Gastroesophageal sphincter (tissue), 4 donors: ENCODE results near the gene NEU4. TPM values are rescaled to one million over a fixed set of nuclear protein-coding genes. Genes with fewer than 3 reads are reported as not detected.

ENCODE experiments used
- ATAC-seq: fragments of 150-250 bp; one replicate; pipeline ENCODE4 v1.9.1; 2016; ENCODE audit warnings: mild to moderate bottlenecking, moderate library complexity
- H3K27ac ChIP-seq, 4 donors: fragments of 200-600 bp; sonication (generic) in 3 of 4; 1 replicate in 3 of 4; 2 replicates in 1 of 4; pipeline ENCODE4 v1.5.1; 2016 to 2019
- H3K27me3 ChIP-seq: fragments of 200-600 bp; sonication (generic); one replicate; pipeline ENCODE4 v1.5.1; 2019
- H3K36me3 ChIP-seq, 2 donors: fragments of 200-600 bp; sonication (generic); one replicate each; pipeline ENCODE4 v1.5.1; 2019; ENCODE audit warnings: control low read depth in 1 of 2
- H3K4me1 ChIP-seq, 3 donors: fragments of 200-600 bp; sonication (generic); 1 replicate in 2 of 3; 2 replicates in 1 of 3; pipeline ENCODE4 v1.5.1; 2016 to 2019; ENCODE audit warnings: control low read depth in 2 of 3
- H3K4me3 ChIP-seq, 2 donors: fragments of 200-600 bp; sonication (generic); one replicate each; pipeline ENCODE4 v1.5.1; 2019; ENCODE audit warnings: mild to moderate bottlenecking in 1 of 2, moderate library complexity in 1 of 2
- H3K9me3 ChIP-seq, 3 donors: fragments of 200-600 bp; sonication (generic); one replicate each; pipeline ENCODE4 v1.5.1; 2017 to 2019; ENCODE audit warnings: control low read depth in 2 of 3
- CTCF ChIP-seq, 4 experiments: fragments of 200-600 bp in 2 of 4; fragments of 450-650 bp in 2 of 4; sonication (generic) in 1 of 4; IDR thresholded peaks; one replicate each; pipeline ENCODE4 v1.5.1; 2017 to 2019; ENCODE audit warnings: antibody characterized with exemption in 4 of 4, mild to moderate bottlenecking in 2 of 4, moderate library complexity in 2 of 4
- EP300 ChIP-seq: sonication (generic); formaldehyde crosslinking; IDR thresholded peaks from one replicate; pipeline ENCODE4 v1.6.1; 2017; ENCODE audit warnings: antibody characterized with exemption, mild to moderate bottlenecking
- POLR2A ChIP-seq, 2 donors: fragments of 450-650 bp; IDR thresholded peaks; one replicate each; pipeline ENCODE4 v1.6.1; 2017; ENCODE audit warnings: antibody characterized with exemption in 2 of 2, mild to moderate bottlenecking in 2 of 2, moderate library complexity in 1 of 2
- POLR2AphosphoS5 ChIP-seq: sonication (generic); formaldehyde crosslinking; IDR thresholded peaks from one replicate; pipeline ENCODE4 v1.6.1; 2017; ENCODE audit warnings: antibody characterized with exemption
- WGBS, 2 donors: methylation state at CpG; one replicate each; pipeline ENCODE4 v1.1.5; 2018; ENCODE audit warnings: low coverage in 1 of 2; 5-methylcytosine and 5-hydroxymethylcytosine counted together
- total RNA-seq, 4 donors: library from RNA; depleted of rRNA; stranded (reverse); fragments of >200 nt; gene quantifications; one replicate each; pipeline ENCODE4 v1.1.0, GENCODE V29; 2016

NEU4 gene
- total RNA-seq, 4 donors from 2014 or later: 0.47 to 2.0 TPM; not detected in 2

GRCh38 chr2:241865957-241866789 lies 57.2 kb downstream of the NEU4 start:
- Histone ChIP-seq H3K9me3 (no peaks in the 10 kb centered on the region), H3K4me3 (no peak overlapping the region), H3K27ac (no peak overlapping the region), H3K27me3 (peaks cover 97% of the 10 kb centered on the region), H3K36me3 (no peaks in the 10 kb centered on the region), H3K4me1 (peaks cover 0 to 19% (median 0%) of the 10 kb centered on the region in 3 donors)
- TF ChIP-seq POLR2AphosphoS5 (no peak), POLR2A (IDR thresholded peaks at IDR 0.05) (no peak), CTCF (IDR thresholded peaks at IDR 0.05) (no peak), EP300 (no peak)
- WGBS, 2 donors: 43 to 80% methylated on average over 1 to 3 of the region's 31 CpGs
- no peak for ATAC-seq

Other genes starting within 250 kb of the NEU4 start
- 10 to 100 TPM; 36.0 to 68.4 (median 43.0) TPM for gene THAP4, start 172.0 kb upstream of the NEU4 start, total RNA-seq
- gene ATG4B, start 171.5 kb upstream of the NEU4 start, total RNA-seq: 10 to 100 TPM; 44.2 to 72.1 (median 66.0) TPM
- gene DTYMK, start 122.4 kb upstream of the NEU4 start, total RNA-seq: 10 to 100 TPM in 2 of 4 donors, 1 to 10 TPM in 2; 7.7 to 18.7 (median 11.0) TPM
- 10 to 100 TPM; 18.0 to 46.7 (median 35.5) TPM for gene ING5, start 107.2 kb upstream of the NEU4 start, total RNA-seq
- gene D2HGDH, start 74.6 kb upstream of the NEU4 start, total RNA-seq: 10 to 100 TPM; 12.5 to 21.8 (median 13.3) TPM
- under 1 TPM in 1 of 4 donors, not detected in 3; 0.40 TPM for gene GAL3ST2, start 32.4 kb upstream of the NEU4 start, total RNA-seq
- gene PDCD1, start 49.7 kb downstream of the NEU4 start, total RNA-seq: under 1 TPM in 2 of 4 donors, not detected in 2; 0.19 to 0.54 TPM
- gene RTP5, start 60.5 kb downstream of the NEU4 start, total RNA-seq: not detected